ENCODE measurements around the gene GALNT9.

- no peak for TF ChIP-seq CTCF (IDR thresholded peaks at IDR 0.05; ENCODE audit: poor library complexity)
- no peak for TF ChIP-seq EZH2 (IDR thresholded peaks at IDR 0.05; ENCODE audit: borderline replicate concordance)
These were observed 12.0 kb downstream of the GALNT9 start for GRCh38 chr12:132317233-132317938.

All from hepatocyte (in vitro differentiated cells).